Measurements from ENCODE around the gene ZNF750. TPM values are rescaled to one million over a fixed set of nuclear protein-coding genes. Genes with fewer than 3 reads are reported as not detected.

ZNF750 gene
- total RNA-seq, 2 donors from 2014 or later = not detected

DNA sequence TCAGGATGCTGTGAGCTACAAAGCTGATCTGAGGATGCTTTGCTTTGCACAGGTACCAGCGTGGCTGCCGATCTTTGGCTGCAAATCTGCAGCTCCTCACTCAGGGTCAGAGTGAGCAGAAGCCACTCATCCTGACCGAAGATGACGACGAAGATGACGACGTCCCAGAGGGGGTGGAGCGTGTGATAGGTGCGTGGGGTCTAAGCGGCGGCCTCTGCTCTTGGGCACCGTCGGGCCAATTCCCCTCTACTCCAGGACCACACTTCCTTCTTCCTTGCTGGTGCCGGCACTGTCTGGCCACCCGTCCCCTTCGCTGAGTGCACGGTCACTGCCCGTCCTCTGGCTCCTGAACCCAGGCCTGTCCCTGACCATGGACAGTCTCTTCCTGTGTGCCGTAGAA is 34.0 kb downstream of the ZNF750 start:
- no peak for ATAC-seq (replicated peaks in 1 of 2)
- Mint-ChIP-seq H3K27ac (no peak overlapping the region), H3K4me3 (no peak overlapping the region), H3K36me3 (ENCODE audit: insufficient read depth in 2 of 2) (peaks cover 3 to 6% of the 10 kb centered on the region in 2 donors), H3K9me3 (peaks cover 2 to 3% of the 10 kb centered on the region in 2 donors), H3K4me1 (ENCODE audit: low read depth) (no peaks in the 10 kb centered on the region), H3K27me3 (ENCODE audit: low read depth) (no peaks in the 10 kb centered on the region)
- no peak for DNase-seq

- Mint-ChIP-seq H3K9me3 (peaks cover 2 to 3% of the 10 kb centered on the region in 2 donors), H3K4me1 (ENCODE audit: low read depth) (no peaks in the 10 kb centered on the region), H3K27ac (no peak overlapping the region), H3K36me3 (ENCODE audit: insufficient read depth in 2 of 2) (peaks cover 5 to 9% of the 10 kb centered on the region in 2 donors), H3K4me3 (no peak overlapping the region), H3K27me3 (ENCODE audit: low read depth) (no peaks in the 10 kb centered on the region)
- DNase-seq (no peak), ATAC-seq (replicated peaks in 1 of 2) (no peak)
Measured at GRCh38 chr17:82805254-82805653, 34.6 kb downstream of the ZNF750 start.

- H3K36me3 Mint-ChIP-seq (ENCODE audit: insufficient read depth in 2 of 2) = peaks cover 8 to 13% of the 10 kb centered on the region in 2 donors
- DNase-seq (no peak), ATAC-seq (replicated peaks in 1 of 2) (no peak)
- no peak overlapping the region for H3K27ac Mint-ChIP-seq
- peaks cover 2 to 3% of the 10 kb centered on the region in 2 donors for H3K9me3 Mint-ChIP-seq
- no peaks in the 10 kb centered on the region for H3K4me1 Mint-ChIP-seq (ENCODE audit: low read depth)
- H3K4me3 Mint-ChIP-seq = no peak overlapping the region
- no peaks in the 10 kb centered on the region for H3K27me3 Mint-ChIP-seq (ENCODE audit: low read depth)
Measured at GRCh38 chr17:82804442-82805191, 35.2 kb downstream of the ZNF750 start.

DNA sequence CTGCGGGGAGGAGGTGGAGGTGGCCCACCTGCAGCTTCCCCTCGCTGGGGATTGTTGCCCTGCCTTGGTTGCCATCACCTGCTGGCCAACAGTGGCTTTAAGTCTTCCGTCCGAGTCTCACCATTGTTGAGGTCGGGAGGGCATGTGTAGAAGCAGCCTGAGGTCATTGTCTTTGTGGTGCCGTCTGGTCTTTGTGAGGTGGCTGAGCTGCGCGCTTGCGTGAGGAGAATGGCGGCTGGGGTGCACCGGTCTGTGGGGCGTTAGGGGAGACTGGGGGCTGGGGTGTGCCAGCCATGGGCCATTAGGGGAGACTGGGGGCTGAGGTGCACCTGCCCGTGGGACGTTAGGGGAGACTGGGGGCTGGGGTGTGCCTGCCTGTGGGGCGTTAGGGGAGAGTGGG is 36.2 kb downstream of the ZNF750 start:
- H3K27me3 Mint-ChIP-seq (ENCODE audit: low read depth) = no peaks in the 10 kb centered on the region
- no peak overlapping the region for H3K4me3 Mint-ChIP-seq
- ATAC-seq (replicated peaks in 1 of 2) (no peak), DNase-seq (no peak)
- peaks cover 2 to 3% of the 10 kb centered on the region in 2 donors for H3K9me3 Mint-ChIP-seq
- no peaks in the 10 kb centered on the region for H3K4me1 Mint-ChIP-seq (ENCODE audit: low read depth)
- H3K27ac Mint-ChIP-seq = no peak overlapping the region
- peaks cover 8 to 13% of the 10 kb centered on the region in 2 donors for H3K36me3 Mint-ChIP-seq (ENCODE audit: insufficient read depth in 2 of 2)

GRCh38 chr17:82803185-82803584 is 36.6 kb downstream of the ZNF750 start:
- Mint-ChIP-seq H3K27ac (no peak overlapping the region), H3K4me1 (ENCODE audit: low read depth) (no peaks in the 10 kb centered on the region), H3K9me3 (peaks cover 2 to 3% of the 10 kb centered on the region in 2 donors), H3K36me3 (ENCODE audit: insufficient read depth in 2 of 2) (peaks cover 8 to 13% of the 10 kb centered on the region in 2 donors), H3K4me3 (no peak overlapping the region), H3K27me3 (ENCODE audit: low read depth) (no peaks in the 10 kb centered on the region)
- DNase-seq (no peak), ATAC-seq (replicated peaks in 1 of 2) (no peak)

- peaks cover 8 to 13% of the 10 kb centered on the region in 2 donors for H3K36me3 Mint-ChIP-seq (ENCODE audit: insufficient read depth in 2 of 2)
- H3K27me3 Mint-ChIP-seq (ENCODE audit: low read depth) = no peaks in the 10 kb centered on the region
- no peak overlapping the region for H3K27ac Mint-ChIP-seq
- no peak overlapping the region for H3K4me3 Mint-ChIP-seq
- no peaks in the 10 kb centered on the region for H3K4me1 Mint-ChIP-seq (ENCODE audit: low read depth)
- H3K9me3 Mint-ChIP-seq = peaks cover 2 to 3% of the 10 kb centered on the region in 2 donors
- no peak for ATAC-seq (replicated peaks in 1 of 2)
- DNase-seq = no peak
Measured at GRCh38 chr17:82802075-82802780, 37.6 kb downstream of the ZNF750 start.

GRCh38 chr17:82801377-82801970 is 38.3 kb downstream of the ZNF750 start:
- Mint-ChIP-seq H3K27me3 (ENCODE audit: low read depth) (no peaks in the 10 kb centered on the region), H3K9me3 (peaks cover 2 to 3% of the 10 kb centered on the region in 2 donors), H3K4me3 (no peak overlapping the region), H3K27ac (no peak overlapping the region), H3K36me3 (ENCODE audit: insufficient read depth in 2 of 2) (peaks cover 8 to 13% of the 10 kb centered on the region in 2 donors), H3K4me1 (ENCODE audit: low read depth) (no peaks in the 10 kb centered on the region)
- no peak for DNase-seq
- ATAC-seq (replicated peaks in 1 of 2) = no peak

- Mint-ChIP-seq H3K9me3 (peaks cover 2 to 3% of the 10 kb centered on the region in 2 donors), H3K4me3 (no peak overlapping the region), H3K27me3 (ENCODE audit: low read depth) (no peaks in the 10 kb centered on the region), H3K27ac (no peak overlapping the region), H3K4me1 (ENCODE audit: low read depth) (no peaks in the 10 kb centered on the region), H3K36me3 (ENCODE audit: insufficient read depth in 2 of 2) (peaks cover 8 to 13% of the 10 kb centered on the region in 2 donors)
- no peak for DNase-seq
- no peak for ATAC-seq (replicated peaks in 1 of 2)
Measured at GRCh38 chr17:82800885-82801284, 38.9 kb downstream of the ZNF750 start.

- Mint-ChIP-seq H3K4me3 (no peak overlapping the region), H3K27me3 (ENCODE audit: low read depth) (no peaks in the 10 kb centered on the region), H3K36me3 (ENCODE audit: insufficient read depth in 2 of 2) (peaks cover 8 to 13% of the 10 kb centered on the region in 2 donors), H3K4me1 (ENCODE audit: low read depth) (no peaks in the 10 kb centered on the region), H3K9me3 (peaks cover 2 to 3% of the 10 kb centered on the region in 2 donors), H3K27ac (no peak overlapping the region)
- DNase-seq (no peak), ATAC-seq (replicated peaks in 1 of 2) (no peak)
Measured at GRCh38 chr17:82799591-82799990, 40.2 kb downstream of the ZNF750 start.

- Mint-ChIP-seq H3K9me3 (peaks cover 2 to 3% of the 10 kb centered on the region in 2 donors), H3K4me3 (no peak overlapping the region), H3K36me3 (ENCODE audit: insufficient read depth in 2 of 2) (peaks cover 8 to 13% of the 10 kb centered on the region in 2 donors), H3K27ac (peak overlapping the region; percentile 23), H3K4me1 (ENCODE audit: low read depth) (no peaks in the 10 kb centered on the region), H3K27me3 (ENCODE audit: low read depth) (no peaks in the 10 kb centered on the region)
- ATAC-seq (replicated peaks in 1 of 2) (no peak), DNase-seq (no peak)
Measured at GRCh38 chr17:82798752-82799151, 41.1 kb downstream of the ZNF750 start.

GRCh38 chr17:82797061-82797460 is 42.8 kb downstream of the ZNF750 start:
- Mint-ChIP-seq H3K4me1 (ENCODE audit: low read depth) (no peaks in the 10 kb centered on the region), H3K27me3 (ENCODE audit: low read depth) (no peaks in the 10 kb centered on the region), H3K4me3 (no peak overlapping the region), H3K27ac (peak overlapping the region; percentile 9), H3K36me3 (ENCODE audit: insufficient read depth in 2 of 2) (peaks cover 8 to 13% of the 10 kb centered on the region in 2 donors), H3K9me3 (peaks cover 2 to 3% of the 10 kb centered on the region in 2 donors)
- no peak for DNase-seq
- no peak for ATAC-seq (replicated peaks in 1 of 2)

- Mint-ChIP-seq H3K9me3 (no peaks in the 10 kb centered on the region), H3K4me1 (ENCODE audit: low read depth) (no peaks in the 10 kb centered on the region), H3K4me3 (no peak overlapping the region), H3K27ac (no peak overlapping the region), H3K27me3 (ENCODE audit: low read depth) (no peaks in the 10 kb centered on the region), H3K36me3 (ENCODE audit: insufficient read depth in 2 of 2) (peaks cover 4 to 8% of the 10 kb centered on the region in 2 donors)
- no peak for DNase-seq
- ATAC-seq (replicated peaks in 1 of 2) = no peak
Measured at GRCh38 chr17:82795615-82796014, 44.2 kb downstream of the ZNF750 start.

GRCh38 chr17:82794781-82795482 is 44.9 kb downstream of the ZNF750 start:
- DNase-seq = no peak
- Mint-ChIP-seq H3K4me3 (no peak overlapping the region), H3K36me3 (ENCODE audit: insufficient read depth in 2 of 2) (peaks cover under 1 to 5% of the 10 kb centered on the region in 2 donors), H3K9me3 (no peaks in the 10 kb centered on the region), H3K27ac (no peak overlapping the region), H3K27me3 (ENCODE audit: low read depth) (no peaks in the 10 kb centered on the region), H3K4me1 (ENCODE audit: low read depth) (no peaks in the 10 kb centered on the region)
- ATAC-seq (replicated peaks in 1 of 2) = no peak
